ENCODE data around the gene LOXL3.

Gene LOXL3

GRCh38 chr2:74548900-74549826, 4.6 kb downstream of the LOXL3 start (continued):
- TF ChIP-seq ZNF426 (tag by site-specific recombination; IDR thresholded peaks at IDR 0.05) (no peak), CTCF (tag by site-specific recombination; IDR thresholded peaks at IDR 0.05) (no peak), ZNF549 (tag by site-specific recombination; IDR thresholded peaks at IDR 0.05) (no peak), ZNF701 (tag by site-specific recombination; IDR thresholded peaks at IDR 0.05) (no peak), ZNF704 (tag by site-specific recombination; IDR thresholded peaks at IDR 0.05) (no peak), PBX3 (CRISPR knock-in tag; IDR thresholded peaks at IDR 0.05) (0 out of 2 replicates have a peak, but pooled peaks have one; percentile 25), ZNF560 (tag by site-specific recombination; IDR thresholded peaks at IDR 0.05; ENCODE audit: borderline replicate concordance) (no peak), ZNF791 (tag by site-specific recombination; IDR thresholded peaks at IDR 0.05) (no peak), ELK4 (IDR thresholded peaks at IDR 0.05; ENCODE audit: borderline replicate concordance, low read depth, low read length) (no peak), BCL11A (tag by site-specific recombination; IDR thresholded peaks at IDR 0.05; ENCODE audit: low read depth) (no peak), ZNF324 (tag by site-specific recombination; IDR thresholded peaks at IDR 0.05) (no peak), ZSCAN30 (tag by site-specific recombination; IDR thresholded peaks at IDR 0.05) (peak; percentile 74), ZNF639 (tag by site-specific recombination; IDR thresholded peaks at IDR 0.05) (no peak), ZNF335 (tag by site-specific recombination; conservative IDR thresholded peaks at IDR 0.05) (peak; percentile 52), KLF7 (tag by site-specific recombination; IDR thresholded peaks at IDR 0.05; ENCODE audit: borderline replicate concordance) (no peak), YY2 (tag by site-specific recombination; IDR thresholded peaks at IDR 0.05) (no peak), MEIS1 (CRISPR knock-in tag; IDR thresholded peaks at IDR 0.05; ENCODE audit: borderline replicate concordance) (no peak), KLF1 (tag by site-specific recombination; IDR thresholded peaks at IDR 0.05) (peak; percentile 16; the same call in 1 of the 2 replicates), HOXA7 (CRISPR knock-in tag; IDR thresholded peaks at IDR 0.05; ENCODE audit: borderline replicate concordance) (no peak), ZNF19 (tag by site-specific recombination; IDR thresholded peaks at IDR 0.05; ENCODE audit: low read depth) (no peak), ZNF596 (tag by site-specific recombination; IDR thresholded peaks at IDR 0.05) (no peak), ZNF175 (tag by site-specific recombination; IDR thresholded peaks at IDR 0.05) (no peak), ZBTB26 (tag by site-specific recombination; optimal IDR thresholded peaks at IDR 0.05) (peak; percentile 79), ZBTB8A (tag by site-specific recombination; IDR thresholded peaks at IDR 0.05) (peak; percentile 53; the same call in 1 of the 2 replicates), ZNF221 (tag by site-specific recombination; IDR thresholded peaks at IDR 0.05; ENCODE audit: borderline replicate concordance) (no peak), ZNF146 (tag by site-specific recombination; IDR thresholded peaks at IDR 0.05) (no peak), ZNF830 (tag by site-specific recombination; IDR thresholded peaks at IDR 0.05; ENCODE audit: low read depth) (no peak), INSM2 (tag by site-specific recombination; IDR thresholded peaks at IDR 0.05) (no peak), ZNF473 (tag by site-specific recombination; IDR thresholded peaks at IDR 0.05) (no peak), ZNF768 (tag by site-specific recombination; IDR thresholded peaks at IDR 0.05) (no peak)
